ENCODE results near the gene CHRNB2.

The CHRNB2 gene

DNA sequence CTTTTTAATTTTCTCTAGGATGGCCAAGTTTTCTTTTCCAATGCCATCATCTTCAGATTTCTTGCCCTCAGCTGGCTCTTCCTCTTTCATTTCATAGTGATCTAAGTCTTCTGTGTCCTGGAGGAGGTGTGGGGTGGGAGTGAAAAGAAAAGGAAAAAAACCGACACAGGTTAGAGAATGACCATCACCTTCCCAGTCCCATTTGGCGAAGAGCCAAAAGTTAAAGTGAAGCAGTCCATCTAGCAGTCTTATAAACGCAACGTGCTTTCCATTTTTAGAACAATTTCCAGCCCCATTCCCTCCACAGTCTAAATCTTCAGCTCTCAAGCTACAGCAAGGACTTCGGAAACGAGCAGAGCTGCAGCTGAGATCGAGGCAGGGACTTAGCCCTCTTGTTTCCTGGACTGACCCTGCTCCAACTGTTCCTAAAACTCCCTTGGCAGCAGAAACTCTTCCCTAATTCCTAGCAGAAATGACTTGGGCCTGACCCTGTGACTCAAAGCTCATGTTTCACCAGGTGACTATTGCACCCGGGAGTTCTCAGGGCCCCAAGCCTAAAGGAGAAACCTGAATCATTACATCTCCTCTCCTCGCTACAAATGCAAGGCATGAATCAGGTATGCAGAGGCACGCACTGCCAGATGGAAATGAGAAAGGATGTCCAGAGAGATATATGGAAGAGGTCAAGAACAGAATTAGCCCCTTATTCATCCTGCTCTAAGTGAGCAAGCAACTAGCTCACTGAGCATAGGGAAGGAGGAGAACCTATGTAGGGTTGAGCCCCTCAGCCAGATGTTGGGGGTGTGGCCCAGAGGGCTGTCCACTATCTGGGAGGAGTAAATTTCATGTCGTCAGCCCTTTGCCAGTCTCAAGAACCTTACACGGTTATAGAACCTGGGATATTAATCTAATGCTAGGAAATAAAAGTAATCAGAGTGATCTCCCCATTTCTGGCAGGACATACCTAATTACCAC lies 14.2 kb upstream of the CHRNB2 start:
- 88% methylated on average over 8 of the region's 12 CpGs for WGBS
- H2BK120ac ChIP-seq (ENCODE audit: low read depth, low read length), result no peak overlapping the region

DNA sequence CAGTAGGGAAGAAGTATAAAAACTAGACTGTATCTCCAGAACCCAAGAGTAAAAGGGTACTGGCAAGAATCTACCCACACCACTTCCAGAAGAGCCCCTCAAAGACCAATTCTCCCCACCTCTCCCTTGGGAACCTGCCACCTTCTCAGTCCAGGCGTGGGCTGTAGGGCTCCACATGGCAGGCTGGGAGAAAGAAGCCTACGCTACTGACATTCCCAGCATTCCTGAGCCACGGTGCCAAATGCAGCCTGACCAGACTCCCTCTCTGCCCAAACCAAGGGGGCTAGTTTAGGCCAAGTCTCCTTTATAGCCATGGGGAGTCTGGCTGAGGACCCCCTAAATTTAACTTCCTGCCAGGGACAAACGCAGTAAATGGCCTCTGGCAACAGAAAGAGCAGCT lies 11.2 kb upstream of the CHRNB2 start:
- no peak overlapping the region for H2AK5ac ChIP-seq (ENCODE audit: low read length, severe bottlenecking)
- H2BK12ac ChIP-seq (ENCODE audit: low read length in 2 of 2), result no peak overlapping the region
- H4K91ac ChIP-seq (ENCODE audit: low read length), result no peak overlapping the region
- no peaks in the 10 kb centered on the region for H3K9me3 ChIP-seq (ENCODE audit: control insufficient read depth, low read length)
- H2AFZ ChIP-seq (ENCODE audit: low read depth, low read length), result no peak overlapping the region
- no peak overlapping the region for H2BK15ac ChIP-seq (ENCODE audit: low read depth, poor library complexity, severe bottlenecking)
- peak overlapping the region; percentile 67 for H3K4me2 ChIP-seq (ENCODE audit: low read length, poor library complexity, severe bottlenecking)
- H2BK120ac ChIP-seq (ENCODE audit: low read depth, low read length), result no peak overlapping the region
- peaks cover 36 to 47% of the 10 kb centered on the region in 2 experiments for H3K36me3 ChIP-seq (ENCODE audit: control insufficient read depth in 1 of 2, insufficient read depth in 2 of 2, low read depth in 1 of 2, low read length in 2 of 2)
- WGBS, result 20% methylated on average over 4 of the region's 4 CpGs
- DNase-seq, result peak; percentile 30
- H3K4me1 ChIP-seq (ENCODE audit: control insufficient read depth, insufficient read depth, low read depth, low read length), result peaks cover 14% of the 10 kb centered on the region
- H3K4ac ChIP-seq (ENCODE audit: low read depth in 1 of 2, low read length in 2 of 2), result no peak overlapping the region
- H3K14ac ChIP-seq (ENCODE audit: low read length in 2 of 2), result no peak overlapping the region
- H3K79me1 ChIP-seq (replicated peaks; ENCODE audit: low read length, poor library complexity, severe bottlenecking), result peaks cover 37% of the 10 kb centered on the region
- peak overlapping the region in 1 of 2 experiments; percentile 89 for H3K4me3 ChIP-seq (ENCODE audit: insufficient read depth in 1 of 2, low read depth in 1 of 2, low read length in 2 of 2)
- H4K8ac ChIP-seq (ENCODE audit: low read length), result no peak overlapping the region
- H3K27me3 ChIP-seq (ENCODE audit: control insufficient read depth in 1 of 2, insufficient read depth in 1 of 2, low read length in 2 of 2), result no peaks in the 10 kb centered on the region
- H3K23ac ChIP-seq (ENCODE audit: low read length in 2 of 2), result no peak overlapping the region
- H3K18ac ChIP-seq (ENCODE audit: low read depth in 1 of 2, low read length in 2 of 2), result no peak overlapping the region
- peak overlapping the region; percentile 89 for H3K9ac ChIP-seq (ENCODE audit: low read length)
- H2BK5ac ChIP-seq (ENCODE audit: low read depth, low read length, poor library complexity, severe bottlenecking), result no peak overlapping the region
- H3K27ac ChIP-seq (ENCODE audit: low read length, poor library complexity, severe bottlenecking), result no peak overlapping the region

More for the DNA sequence above, 14.2 kb upstream of the CHRNB2 start:
- no peaks in the 10 kb centered on the region for H3K9me3 ChIP-seq (ENCODE audit: control insufficient read depth, low read length)
- no peak overlapping the region for H3K4me2 ChIP-seq (ENCODE audit: low read length, poor library complexity, severe bottlenecking)
- peaks cover 60 to 77% of the 10 kb centered on the region in 2 experiments for H3K36me3 ChIP-seq (ENCODE audit: control insufficient read depth in 1 of 2, insufficient read depth in 2 of 2, low read depth in 1 of 2, low read length in 2 of 2)
- no peak overlapping the region for H3K23ac ChIP-seq (ENCODE audit: low read length in 2 of 2)
- no peak overlapping the region for H3K18ac ChIP-seq (ENCODE audit: low read depth in 1 of 2, low read length in 2 of 2)
- H2AK5ac ChIP-seq (ENCODE audit: low read length, severe bottlenecking), result no peak overlapping the region
- H3K4me3 ChIP-seq (ENCODE audit: insufficient read depth in 1 of 2, low read depth in 1 of 2, low read length in 2 of 2), result no peak overlapping the region
- peak overlapping the region; percentile 12 for H3K9ac ChIP-seq (ENCODE audit: low read length)
- H2BK12ac ChIP-seq (ENCODE audit: low read length in 2 of 2), result no peak overlapping the region
- no peak overlapping the region for H2BK5ac ChIP-seq (ENCODE audit: low read depth, low read length, poor library complexity, severe bottlenecking)
- H3K14ac ChIP-seq (ENCODE audit: low read length in 2 of 2), result no peak overlapping the region
- H3K4ac ChIP-seq (ENCODE audit: low read depth in 1 of 2, low read length in 2 of 2), result no peak overlapping the region
- H3K4me1 ChIP-seq (ENCODE audit: control insufficient read depth, insufficient read depth, low read depth, low read length), result peaks cover 12% of the 10 kb centered on the region
- H2BK15ac ChIP-seq (ENCODE audit: low read depth, poor library complexity, severe bottlenecking), result no peak overlapping the region
- peaks cover 47% of the 10 kb centered on the region for H3K79me1 ChIP-seq (replicated peaks; ENCODE audit: low read length, poor library complexity, severe bottlenecking)
- DNase-seq, result no peak
- H3K27me3 ChIP-seq (ENCODE audit: control insufficient read depth in 1 of 2, insufficient read depth in 1 of 2, low read length in 2 of 2), result no peaks in the 10 kb centered on the region
- H2AFZ ChIP-seq (ENCODE audit: low read depth, low read length), result no peak overlapping the region
- no peak overlapping the region for H4K8ac ChIP-seq (ENCODE audit: low read length)
- H4K91ac ChIP-seq (ENCODE audit: low read length), result no peak overlapping the region
- no peak overlapping the region for H3K27ac ChIP-seq (ENCODE audit: low read length, poor library complexity, severe bottlenecking)

DNA sequence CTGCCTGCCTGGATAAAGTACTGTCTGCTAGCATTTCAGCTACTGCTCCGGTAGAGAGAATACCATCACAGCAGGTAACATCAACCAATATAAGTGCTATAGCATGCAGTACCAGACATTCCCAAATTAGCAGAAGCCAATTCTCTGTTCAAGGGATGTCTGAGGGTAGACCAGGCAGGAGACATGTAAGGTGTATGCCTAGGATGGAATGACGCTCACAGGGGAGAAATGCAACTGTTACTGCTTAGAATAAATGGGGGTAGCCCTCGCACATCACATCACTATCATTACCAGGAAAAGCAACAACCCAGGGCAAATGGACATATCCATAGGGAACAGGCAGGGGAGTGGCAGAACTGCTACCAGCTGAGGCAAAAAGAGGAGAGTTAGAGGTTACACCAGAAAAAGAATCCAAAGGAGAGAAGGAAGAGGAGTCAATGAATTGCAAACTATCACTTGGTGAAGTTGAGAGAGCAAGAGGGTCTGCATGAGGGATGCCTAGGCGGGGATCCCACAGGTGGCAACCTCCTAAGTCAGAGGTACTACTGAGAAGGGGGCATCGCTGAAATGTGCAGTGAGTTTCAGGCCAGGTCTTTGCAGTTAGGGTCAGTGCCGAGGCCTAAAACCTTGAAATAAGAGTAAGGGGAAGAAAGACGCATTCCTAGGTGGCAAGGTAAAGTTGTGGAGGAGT lies 10.2 kb upstream of the CHRNB2 start:
- peaks cover 26 to 37% of the 10 kb centered on the region in 2 experiments for H3K36me3 ChIP-seq (ENCODE audit: control insufficient read depth in 1 of 2, insufficient read depth in 2 of 2, low read depth in 1 of 2, low read length in 2 of 2)
- peak overlapping the region; percentile 84 to 89 for H3K4me3 ChIP-seq (ENCODE audit: insufficient read depth in 1 of 2, low read depth in 1 of 2, low read length in 2 of 2)
- H4K8ac ChIP-seq (ENCODE audit: low read length), result no peak overlapping the region
- peaks cover 13% of the 10 kb centered on the region for H3K4me1 ChIP-seq (ENCODE audit: control insufficient read depth, insufficient read depth, low read depth, low read length)
- H3K14ac ChIP-seq (ENCODE audit: low read length in 2 of 2), result peak overlapping the region in 1 of 2 experiments; percentile 67
- no peak overlapping the region for H3K23ac ChIP-seq (ENCODE audit: low read length in 2 of 2)
- H2AK5ac ChIP-seq (ENCODE audit: low read length, severe bottlenecking), result no peak overlapping the region
- no peaks in the 10 kb centered on the region for H3K9me3 ChIP-seq (ENCODE audit: control insufficient read depth, low read length)
- H3K18ac ChIP-seq (ENCODE audit: low read depth in 1 of 2, low read length in 2 of 2), result no peak overlapping the region
- WGBS, result 26% methylated on average over 5 of the region's 7 CpGs
- no peak overlapping the region for H2BK15ac ChIP-seq (ENCODE audit: low read depth, poor library complexity, severe bottlenecking)
- H3K4ac ChIP-seq (ENCODE audit: low read depth in 1 of 2, low read length in 2 of 2), result peak overlapping the region in 1 of 2 experiments; percentile 6
- no peak overlapping the region for H2AFZ ChIP-seq (ENCODE audit: low read depth, low read length)
- H2BK120ac ChIP-seq (ENCODE audit: low read depth, low read length), result no peak overlapping the region
- no peaks in the 10 kb centered on the region for H3K27me3 ChIP-seq (ENCODE audit: control insufficient read depth in 1 of 2, insufficient read depth in 1 of 2, low read length in 2 of 2)
- H3K9ac ChIP-seq (ENCODE audit: low read length), result peak overlapping the region; percentile 89
- H3K4me2 ChIP-seq (ENCODE audit: low read length, poor library complexity, severe bottlenecking), result peak overlapping the region; percentile 67
- peaks cover 27% of the 10 kb centered on the region for H3K79me1 ChIP-seq (replicated peaks; ENCODE audit: low read length, poor library complexity, severe bottlenecking)
- no peak overlapping the region for H3K27ac ChIP-seq (ENCODE audit: low read length, poor library complexity, severe bottlenecking)
- no peak overlapping the region for H4K91ac ChIP-seq (ENCODE audit: low read length)
- H2BK5ac ChIP-seq (ENCODE audit: low read depth, low read length, poor library complexity, severe bottlenecking), result no peak overlapping the region
- H2BK12ac ChIP-seq (ENCODE audit: low read length in 2 of 2), result no peak overlapping the region
- DNase-seq, result no peak
